Neural crest cell (in vitro differentiated cells): ENCODE measurements around the gene CLCNKA. TPM values are rescaled to one million over a fixed set of nuclear protein-coding genes. Genes with fewer than 3 reads are reported as not detected.

ENCODE experiments used
- DNase-seq: peaks from one replicate; pipeline ENCODE4 v3.0.0; 2021; ENCODE audit warnings: low read depth, mixed read lengths, low spot score
- H3K27ac Mint-ChIP-seq: one replicate; pipeline ENCODE4 v1.8.0; 2021; ENCODE audit warnings: mild to moderate bottlenecking, mixed read lengths; ENCODE audit not compliant: unreplicated experiment
- H3K27me3 Mint-ChIP-seq: 2 replicates; pipeline ENCODE4 v1.8.0; 2021; ENCODE audit warnings: low read depth, mild to moderate bottlenecking, mixed read lengths
- H3K36me3 Mint-ChIP-seq: 2 replicates; pipeline ENCODE4 v1.8.0; 2021; ENCODE audit warnings: low read depth, mild to moderate bottlenecking, mixed read lengths
- H3K4me1 Mint-ChIP-seq: 2 replicates; pipeline ENCODE4 v1.8.0; 2021; ENCODE audit warnings: mixed read lengths
- H3K4me3 Mint-ChIP-seq: one replicate; pipeline ENCODE4 v1.8.0; 2021; ENCODE audit warnings: mild to moderate bottlenecking, mixed read lengths
- H3K9me3 Mint-ChIP-seq: 2 replicates; pipeline ENCODE4 v1.8.0; 2021; ENCODE audit warnings: mixed read lengths
- long read RNA-seq: library from polyadenylated mRNA; unstranded; transcript quantifications from one replicate; pipeline ENCODE4 v2.0.0, GENCODE V29; 2020
- total RNA-seq: library from RNA; stranded (reverse); gene quantifications from 2 replicates; pipeline ENCODE4 v1.2.1, GENCODE V29; 2021
- TF ChIP-seq, protein P1 (sequence below): fragments of 200-600 bp; sonication (generic); conservative IDR thresholded peaks from 2 replicates; pipeline ENCODE4 v1.5.0; 2021; ENCODE audit warnings: antibody characterized with exemption, mild to moderate bottlenecking

Gene CLCNKA
- total RNA-seq: not detected in 2 replicates
- long read RNA-seq: 0 reads

- no peaks in the 10 kb centered on the region for H3K9me3 Mint-ChIP-seq
- no peaks in the 10 kb centered on the region for H3K36me3 Mint-ChIP-seq
- H3K27me3 Mint-ChIP-seq: peaks cover 9% of the 10 kb centered on the region
- TF ChIP-seq, protein P1, sequence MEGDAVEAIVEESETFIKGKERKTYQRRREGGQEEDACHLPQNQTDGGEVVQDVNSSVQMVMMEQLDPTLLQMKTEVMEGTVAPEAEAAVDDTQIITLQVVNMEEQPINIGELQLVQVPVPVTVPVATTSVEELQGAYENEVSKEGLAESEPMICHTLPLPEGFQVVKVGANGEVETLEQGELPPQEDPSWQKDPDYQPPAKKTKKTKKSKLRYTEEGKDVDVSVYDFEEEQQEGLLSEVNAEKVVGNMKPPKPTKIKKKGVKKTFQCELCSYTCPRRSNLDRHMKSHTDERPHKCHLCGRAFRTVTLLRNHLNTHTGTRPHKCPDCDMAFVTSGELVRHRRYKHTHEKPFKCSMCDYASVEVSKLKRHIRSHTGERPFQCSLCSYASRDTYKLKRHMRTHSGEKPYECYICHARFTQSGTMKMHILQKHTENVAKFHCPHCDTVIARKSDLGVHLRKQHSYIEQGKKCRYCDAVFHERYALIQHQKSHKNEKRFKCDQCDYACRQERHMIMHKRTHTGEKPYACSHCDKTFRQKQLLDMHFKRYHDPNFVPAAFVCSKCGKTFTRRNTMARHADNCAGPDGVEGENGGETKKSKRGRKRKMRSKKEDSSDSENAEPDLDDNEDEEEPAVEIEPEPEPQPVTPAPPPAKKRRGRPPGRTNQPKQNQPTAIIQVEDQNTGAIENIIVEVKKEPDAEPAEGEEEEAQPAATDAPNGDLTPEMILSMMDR: no peak
- peaks cover 13% of the 10 kb centered on the region for H3K4me1 Mint-ChIP-seq
- DNase-seq: no peak
- no peak within 1 kb of the TSS for H3K4me3 Mint-ChIP-seq
- peak within 1 kb of the TSS; percentile 62 for H3K27ac Mint-ChIP-seq
Observed at GRCh38 chr1:16021681-16022080, at the start of gene CLCNKA. CLCNKA (plus strand) TSS chr1:16022036; CDS start chr1:16022620, 584 bp downstream.

- Mint-ChIP-seq H3K9me3 (peaks cover 2% of the 10 kb centered on the region), H3K4me3 (peak overlapping the region; percentile 15), H3K27ac (no peak overlapping the region), H3K4me1 (peaks cover 27% of the 10 kb centered on the region), H3K36me3 (peaks cover 43% of the 10 kb centered on the region), H3K27me3 (no peaks in the 10 kb centered on the region)
- TF ChIP-seq, protein P1: no peak
- no peak for DNase-seq
Observed at GRCh38 chr1:15972409-15972808, 49.4 kb upstream of the CLCNKA start.

- TF ChIP-seq, protein P1: no peak
- Mint-ChIP-seq H3K4me3 (peak overlapping the region; percentile 15), H3K27me3 (no peaks in the 10 kb centered on the region), H3K4me1 (peaks cover 17% of the 10 kb centered on the region), H3K27ac (no peak overlapping the region), H3K36me3 (peaks cover 31% of the 10 kb centered on the region), H3K9me3 (peaks cover 6% of the 10 kb centered on the region)
- no peak for DNase-seq
Observed at GRCh38 chr1:15973772-15974171, 48.1 kb upstream of the CLCNKA start.

DNA sequence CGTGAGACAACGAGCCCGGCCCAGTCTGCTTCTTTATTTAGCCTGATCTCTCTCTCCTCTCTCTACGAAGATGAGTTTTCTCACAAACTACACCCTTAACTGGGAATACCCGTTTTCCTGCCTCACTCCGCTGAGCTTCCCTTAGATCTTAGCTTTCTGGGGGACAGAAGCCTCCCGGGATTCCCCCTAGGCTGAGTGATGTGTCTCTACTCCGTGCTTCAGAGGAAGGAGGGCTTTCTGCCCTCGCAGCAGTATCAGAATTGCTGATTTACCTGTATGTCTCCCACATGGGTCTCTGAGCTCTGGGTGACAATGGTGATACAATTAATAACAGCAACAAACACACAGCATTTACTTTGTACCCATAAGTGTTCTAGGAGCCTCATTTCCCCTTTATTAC, 47.0 kb upstream of the CLCNKA start:
- TF ChIP-seq, protein P1: no peak
- no peak for DNase-seq
- Mint-ChIP-seq H3K4me1 (peaks cover 17% of the 10 kb centered on the region), H3K27me3 (peaks cover 4% of the 10 kb centered on the region), H3K36me3 (peaks cover 26% of the 10 kb centered on the region), H3K9me3 (peaks cover 6% of the 10 kb centered on the region), H3K27ac (peak overlapping the region; percentile 94), H3K4me3 (peak overlapping the region; percentile 94)

- Mint-ChIP-seq H3K36me3 (peaks cover 21% of the 10 kb centered on the region), H3K27me3 (peaks cover 4% of the 10 kb centered on the region), H3K27ac (peak overlapping the region; percentile 94), H3K4me3 (peak overlapping the region; percentile 94), H3K9me3 (peaks cover 6% of the 10 kb centered on the region), H3K4me1 (peaks cover 17% of the 10 kb centered on the region)
- DNase-seq: peak; percentile 68
- TF ChIP-seq, protein P1: peak; percentile 33
Observed at GRCh38 chr1:15975358-15975804, 46.5 kb upstream of the CLCNKA start.
